GM19025 (cell line): ENCODE results near the gene CEP72.
"Not testable (repeated sequence)": the region's sequence is repeated elsewhere in the genome, so short reads cannot be mapped to it uniquely, and the experiment has no call there.

Source experiments
- ATAC-seq: cut with Tn5 transposase; IDR thresholded peaks from one replicate; pipeline ENCODE4 v1.9.1; 2021; ENCODE audit warnings: mild to moderate bottlenecking, low read depth, moderate library complexity; ENCODE audit not compliant: unreplicated experiment

Gene CEP72

DNA sequence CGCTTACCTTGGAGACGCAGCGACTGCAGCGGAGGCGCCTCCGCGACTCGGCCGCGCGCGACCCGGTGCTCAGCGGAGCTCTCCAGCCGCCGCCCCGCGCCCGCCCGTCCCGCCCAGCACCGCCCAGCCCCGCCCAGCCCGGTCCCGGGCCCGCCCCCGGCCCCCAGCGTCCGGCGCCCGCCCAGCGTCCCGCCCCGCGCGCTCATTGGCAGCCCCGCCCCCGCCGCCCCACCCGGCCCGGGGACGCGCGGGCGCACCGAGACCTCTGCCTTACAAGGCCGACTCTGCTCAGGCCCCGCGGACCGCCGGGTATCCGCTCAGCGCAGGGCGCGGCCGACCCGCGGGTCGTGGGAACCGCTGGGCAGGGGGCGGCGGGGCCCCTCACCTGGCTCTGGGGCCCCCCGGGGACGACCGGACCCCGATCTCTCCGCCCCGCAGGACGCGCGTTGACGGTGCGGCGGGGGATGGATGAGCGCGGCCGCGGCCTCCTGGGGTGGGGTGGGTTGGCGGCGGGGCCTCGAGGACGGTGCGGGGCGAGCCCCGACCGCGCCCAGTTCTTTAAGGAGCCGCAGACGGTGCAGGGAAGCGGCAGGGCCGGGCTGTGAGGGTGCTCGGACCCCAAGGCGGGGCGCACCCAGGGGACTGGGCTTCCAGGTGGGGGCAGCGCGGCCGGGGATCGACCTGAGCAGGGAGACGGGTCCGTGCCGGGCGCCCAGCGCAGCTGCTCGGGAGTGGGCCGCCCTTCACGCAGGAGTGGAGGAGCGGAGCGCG lies 81.3 kb downstream of the CEP72 start, which contains the start of gene TPPP:
Gene TPPP (minus strand): TSS at position 82 of the 771 bp plus-strand sequence. CDS start 15,292 bp downstream, outside the sequence.
- ATAC-seq: peak; percentile 78

- ATAC-seq: not testable (repeated sequence)
Measured at GRCh38 chr5:694042-694431, 81.9 kb downstream of the CEP72 start.

GRCh38 chr5:695475-695874 lies 83.3 kb downstream of the CEP72 start:
- ATAC-seq: not testable (repeated sequence)

GRCh38 chr5:696191-696590 lies 84.1 kb downstream of the CEP72 start:
- ATAC-seq: not testable (repeated sequence)

DNA sequence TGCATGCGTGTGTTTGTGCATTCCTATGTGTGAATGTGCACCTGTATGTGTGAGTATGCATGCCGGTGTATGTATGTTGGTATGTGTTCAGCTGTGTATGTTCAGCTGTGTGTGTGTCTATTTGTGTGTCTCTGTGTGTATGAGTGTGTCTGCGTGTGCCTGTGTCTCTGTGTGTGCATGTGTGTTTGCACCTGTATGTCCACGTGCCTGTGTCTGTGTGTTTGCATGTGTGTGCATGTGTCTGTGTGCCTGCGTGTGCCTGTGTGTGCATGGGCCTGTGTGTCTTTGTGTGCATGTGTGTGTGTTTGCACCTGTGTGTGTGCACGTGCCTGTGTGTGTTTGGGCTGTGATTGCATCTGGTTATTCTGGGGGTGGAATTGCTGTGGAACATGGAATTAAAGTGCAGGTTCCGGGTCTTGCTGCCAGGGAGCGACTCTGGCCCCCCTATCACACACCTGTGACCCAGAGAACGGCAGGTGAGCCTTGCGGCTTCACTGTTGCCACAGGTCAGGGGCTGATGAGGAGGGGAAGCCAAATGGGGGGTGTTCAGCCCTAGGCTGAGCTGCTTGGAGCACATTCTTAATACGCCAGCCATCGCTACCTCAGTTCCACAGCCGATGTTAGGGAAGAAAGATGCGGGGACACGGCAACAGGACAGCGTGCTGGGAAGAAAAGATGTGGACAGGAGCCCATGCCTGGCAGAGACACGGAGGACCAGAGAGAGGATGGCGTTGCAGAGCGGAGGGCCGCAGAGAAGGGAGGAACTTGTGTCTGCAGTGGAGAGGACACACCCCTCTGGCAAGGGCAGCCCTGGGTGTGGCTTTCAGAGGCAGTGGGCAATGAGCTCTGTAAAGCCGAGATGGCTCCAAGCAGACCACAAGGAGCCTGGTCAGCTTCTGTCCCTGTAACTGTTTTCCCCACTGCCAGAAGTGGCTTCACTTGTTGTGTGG lies 84.9 kb downstream of the CEP72 start:
- not testable (repeated sequence) for ATAC-seq
